Measurements from ENCODE around the gene DTNA.

GRCh38 chr18:34862561-34862960 is 152.5 kb downstream of the DTNA start:
- TF ChIP-seq, protein P1, sequence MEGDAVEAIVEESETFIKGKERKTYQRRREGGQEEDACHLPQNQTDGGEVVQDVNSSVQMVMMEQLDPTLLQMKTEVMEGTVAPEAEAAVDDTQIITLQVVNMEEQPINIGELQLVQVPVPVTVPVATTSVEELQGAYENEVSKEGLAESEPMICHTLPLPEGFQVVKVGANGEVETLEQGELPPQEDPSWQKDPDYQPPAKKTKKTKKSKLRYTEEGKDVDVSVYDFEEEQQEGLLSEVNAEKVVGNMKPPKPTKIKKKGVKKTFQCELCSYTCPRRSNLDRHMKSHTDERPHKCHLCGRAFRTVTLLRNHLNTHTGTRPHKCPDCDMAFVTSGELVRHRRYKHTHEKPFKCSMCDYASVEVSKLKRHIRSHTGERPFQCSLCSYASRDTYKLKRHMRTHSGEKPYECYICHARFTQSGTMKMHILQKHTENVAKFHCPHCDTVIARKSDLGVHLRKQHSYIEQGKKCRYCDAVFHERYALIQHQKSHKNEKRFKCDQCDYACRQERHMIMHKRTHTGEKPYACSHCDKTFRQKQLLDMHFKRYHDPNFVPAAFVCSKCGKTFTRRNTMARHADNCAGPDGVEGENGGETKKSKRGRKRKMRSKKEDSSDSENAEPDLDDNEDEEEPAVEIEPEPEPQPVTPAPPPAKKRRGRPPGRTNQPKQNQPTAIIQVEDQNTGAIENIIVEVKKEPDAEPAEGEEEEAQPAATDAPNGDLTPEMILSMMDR (IDR thresholded peaks at IDR 0.05; ENCODE audit: low read length), result no peak
- TF ChIP-seq EZH2 (optimal IDR thresholded peaks at IDR 0.05; ENCODE audit: low read depth, low read length) (no peak), EZH2phosphoT487 (IDR thresholded peaks at IDR 0.05; ENCODE audit: low read length) (no peak)

Measured in MM.1S (cell line).